HG03175 (cell line): ENCODE data around the gene SLC43A3.
"Not testable (repeated sequence)": the region's sequence is repeated elsewhere in the genome, so short reads cannot be mapped to it uniquely, and the experiment has no call there.

Experiments used
- ATAC-seq: cut with Tn5 transposase; IDR thresholded peaks from one replicate; pipeline ENCODE4 v1.9.1; 2021; ENCODE audit warnings: mild to moderate bottlenecking, moderate library complexity; ENCODE audit not compliant: unreplicated experiment

The SLC43A3 gene

GRCh38 chr11:57460022-57460757, 33.3 kb upstream of the SLC43A3 start, which contains the start of gene RTN4RL2:
TSS of gene RTN4RL2 (plus strand) at chr11:57460528. CDS start at chr11:57460866, 338 bp downstream.
- ATAC-seq: peak; percentile 33

- peak; percentile 31 for ATAC-seq
Observed at GRCh38 chr11:57459164-57460021, 32.5 kb upstream of the SLC43A3 start.

- peak; percentile 11 for ATAC-seq
Observed at GRCh38 chr11:57458410-57459163, 31.7 kb upstream of the SLC43A3 start.

GRCh38 chr11:57458060-57458409, 31.1 kb upstream of the SLC43A3 start:
- ATAC-seq: no peak

GRCh38 chr11:57457643-57458023, 30.7 kb upstream of the SLC43A3 start:
- ATAC-seq: peak; percentile 30

- peak; percentile 69 for ATAC-seq
Observed at GRCh38 chr11:57456960-57457642, 30.2 kb upstream of the SLC43A3 start.

- ATAC-seq: no peak
Observed at GRCh38 chr11:57453543-57454177, 26.7 kb upstream of the SLC43A3 start.

- no peak for ATAC-seq
Observed at GRCh38 chr11:57446055-57446454, 19.1 kb upstream of the SLC43A3 start.

- ATAC-seq: not testable (repeated sequence)
Observed at GRCh38 chr11:57445122-57445394, 18.1 kb upstream of the SLC43A3 start.

GRCh38 chr11:57444362-57445121, 17.6 kb upstream of the SLC43A3 start:
- ATAC-seq: no peak

- no peak for ATAC-seq
Observed at GRCh38 chr11:57440744-57441414, 14.0 kb upstream of the SLC43A3 start.

GRCh38 chr11:57439786-57440185, 12.9 kb upstream of the SLC43A3 start:
- no peak for ATAC-seq

GRCh38 chr11:57438345-57439285, 11.7 kb upstream of the SLC43A3 start:
- no peak for ATAC-seq

- ATAC-seq: no peak
Observed at GRCh38 chr11:57436031-57436430, 9.1 kb upstream of the SLC43A3 start.

- no peak for ATAC-seq
Observed at GRCh38 chr11:57434640-57435546, 8.0 kb upstream of the SLC43A3 start.

GRCh38 chr11:57432714-57433163, 5.8 kb upstream of the SLC43A3 start:
- no peak for ATAC-seq

- ATAC-seq: no peak
Observed at GRCh38 chr11:57432149-57432561, 5.2 kb upstream of the SLC43A3 start.
